Fibroblast of upper back skin (primary cell): ENCODE data around the gene ABTB2.

ENCODE experiments used
- DNase-seq: peaks from one replicate; pipeline ENCODE4 v3.0.0-alpha.2; 2013

The ABTB2 gene

DNA sequence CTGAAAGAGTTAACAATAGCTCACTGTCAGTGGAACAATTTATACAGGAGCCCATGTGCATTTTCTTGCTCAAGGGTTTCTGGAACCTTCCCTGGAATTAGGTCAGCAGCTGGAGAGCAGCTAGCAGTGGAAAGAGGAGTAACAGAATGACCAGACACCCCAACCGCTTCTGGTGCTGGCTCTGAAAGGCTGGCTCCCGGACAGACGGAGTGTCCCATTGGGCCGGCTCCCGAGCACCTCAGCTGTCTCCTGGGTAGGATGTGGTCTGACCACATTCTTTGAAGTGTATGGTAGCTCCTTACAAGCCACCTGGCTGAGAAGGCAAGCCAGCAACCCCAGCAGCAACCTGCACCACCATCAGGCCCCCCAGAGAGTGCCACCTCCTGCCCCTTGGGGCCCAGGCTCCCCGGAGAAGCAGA, 44.7 kb downstream of the ABTB2 start:
- DNase-seq, result no peak

DNA sequence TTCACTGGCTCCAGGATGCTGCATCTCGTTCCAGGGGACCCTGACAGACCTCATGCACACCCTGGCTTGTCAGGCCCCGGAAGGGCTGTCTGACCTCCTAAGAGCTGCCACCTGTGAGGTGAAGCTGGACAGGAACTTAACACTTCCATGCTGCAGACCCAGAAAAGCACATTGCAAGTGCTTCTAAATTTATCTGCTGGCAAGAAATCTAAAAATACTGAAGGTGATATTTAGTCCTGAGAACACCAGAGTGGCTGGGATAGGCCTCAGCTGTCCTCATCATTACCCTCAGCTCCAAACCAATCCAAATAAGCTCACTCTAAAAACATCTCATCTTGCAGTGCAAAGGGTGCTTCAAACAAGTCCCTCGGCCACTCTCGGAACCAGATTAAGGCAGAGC, 46.7 kb downstream of the ABTB2 start:
- no peak for DNase-seq

DNA sequence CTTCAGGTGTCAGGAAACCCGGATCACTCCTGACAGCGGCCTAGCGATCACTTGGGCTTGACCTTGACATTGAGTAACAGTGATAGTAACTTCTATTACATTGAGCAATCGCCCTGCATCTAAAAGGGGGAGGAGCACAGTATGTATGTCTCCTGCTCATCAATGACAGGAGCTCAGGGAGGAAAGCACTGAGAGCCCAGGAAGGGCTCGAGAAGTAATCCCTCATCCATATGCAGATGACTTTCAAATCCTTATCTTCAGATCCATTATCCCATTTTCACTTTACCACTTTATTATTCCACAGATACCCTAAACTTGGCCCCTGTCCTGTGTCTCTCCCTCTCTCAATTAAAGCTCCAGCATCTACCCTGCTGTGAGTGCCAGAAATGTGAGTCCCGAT, 47.8 kb downstream of the ABTB2 start:
- DNase-seq, result no peak

DNA sequence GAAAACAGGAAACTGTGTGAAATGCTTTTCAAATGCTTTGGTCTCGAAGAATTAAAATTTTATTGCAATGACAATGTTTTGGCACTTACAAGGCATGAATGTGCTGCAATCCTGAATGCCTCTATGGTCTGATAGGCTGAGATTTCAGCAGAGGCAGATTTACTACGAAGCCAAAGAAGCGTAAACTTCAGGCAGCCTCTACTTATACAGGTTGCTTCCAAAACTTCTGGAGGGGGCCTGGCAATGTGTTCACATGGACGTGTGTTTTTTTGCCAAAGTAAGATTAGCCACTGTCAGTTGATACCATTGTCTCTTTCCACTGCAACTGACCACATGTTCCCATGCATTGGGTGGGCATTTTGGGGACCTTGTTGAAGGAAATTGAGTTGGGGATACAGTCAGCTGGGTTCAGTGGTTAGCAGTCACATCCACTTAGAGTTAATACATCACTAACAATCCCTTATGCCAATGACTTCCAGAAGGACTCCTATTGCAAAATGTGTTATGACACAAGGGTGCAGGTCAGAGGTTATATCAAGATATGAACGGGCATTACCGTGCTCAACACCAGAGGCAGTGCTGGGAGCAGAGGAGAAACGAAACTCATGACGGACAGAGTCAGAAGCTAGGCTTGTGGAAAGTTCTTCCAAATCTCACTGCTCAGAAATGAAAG, 48.8 kb downstream of the ABTB2 start:
- peak; percentile 59 for DNase-seq

DNA sequence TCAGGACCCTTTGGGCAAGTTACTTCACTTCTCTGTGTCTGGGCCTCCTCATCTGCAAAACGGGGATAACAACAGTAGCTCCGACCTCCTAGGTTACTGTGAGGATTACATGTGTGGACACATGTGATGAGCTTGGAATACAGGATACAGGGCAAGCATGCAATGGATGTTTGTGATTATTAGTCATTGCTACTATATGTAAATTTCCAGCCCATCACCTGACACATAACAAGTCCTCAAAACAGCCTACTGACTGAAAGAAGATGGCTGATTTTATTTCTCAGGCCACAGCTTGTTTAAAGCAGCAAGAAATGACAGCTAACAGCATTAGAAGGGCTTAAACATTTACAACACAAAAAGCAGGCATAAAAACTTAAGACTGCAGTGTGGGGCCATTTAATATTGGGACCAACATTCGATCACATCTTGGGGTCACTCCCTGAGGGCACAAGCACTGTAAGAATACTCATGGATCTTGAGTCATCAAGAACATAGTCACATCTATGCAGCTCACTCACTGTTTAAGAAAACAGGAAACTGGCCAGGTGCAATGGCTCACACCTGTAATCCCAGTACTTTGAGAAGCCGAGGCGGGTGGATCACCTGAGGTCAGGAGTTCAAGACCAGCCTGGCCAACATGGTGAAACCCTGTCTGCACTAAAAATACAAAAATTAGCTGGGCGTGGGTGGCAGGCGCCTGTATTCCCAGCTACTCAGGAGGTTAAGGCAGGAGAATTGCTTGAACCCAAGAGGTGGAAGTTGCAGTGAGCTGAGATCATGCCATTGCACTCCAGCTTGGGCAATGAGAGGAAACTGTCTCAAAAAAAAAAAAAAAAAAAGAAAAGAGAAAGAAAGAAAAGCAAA, 49.5 kb downstream of the ABTB2 start:
- DNase-seq, result no peak

DNA sequence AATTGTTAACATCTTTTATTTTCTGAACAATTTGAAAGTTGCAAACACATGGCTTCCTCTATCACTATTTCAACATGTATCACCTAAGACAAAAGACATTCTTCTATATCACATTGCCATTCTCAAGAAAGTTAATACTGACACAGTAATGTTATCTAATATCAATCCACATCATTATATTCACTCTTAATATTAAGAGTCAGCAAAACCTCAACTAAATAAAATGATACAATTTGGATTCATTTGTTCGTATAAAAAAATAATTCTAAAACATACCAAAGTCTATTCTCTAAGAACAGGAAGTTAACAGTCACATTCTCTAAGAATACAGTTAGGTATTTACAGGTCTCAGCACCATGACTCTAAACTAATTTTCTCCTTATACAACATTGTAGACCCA, 52.0 kb downstream of the ABTB2 start:
- DNase-seq, result no peak

DNA sequence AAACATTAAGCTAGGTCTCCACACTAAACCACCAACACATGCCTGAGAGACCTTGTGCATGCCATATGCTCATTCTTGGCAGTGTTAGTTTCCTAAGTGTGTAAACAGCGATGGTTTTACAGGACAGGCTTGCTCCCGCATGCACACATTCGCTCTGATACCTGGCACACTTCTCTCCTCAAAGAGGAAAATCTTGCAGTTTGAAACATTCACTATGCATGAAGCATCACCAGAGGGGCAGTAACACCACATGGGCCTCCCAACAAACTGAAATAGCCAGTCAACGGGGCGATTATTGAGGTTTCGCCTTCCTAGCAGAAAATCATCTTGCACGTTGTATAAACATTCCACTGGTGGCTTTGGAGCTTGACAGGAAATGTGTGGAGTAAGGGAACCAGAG, 52.6 kb downstream of the ABTB2 start:
- DNase-seq, result peak; percentile 67

DNA sequence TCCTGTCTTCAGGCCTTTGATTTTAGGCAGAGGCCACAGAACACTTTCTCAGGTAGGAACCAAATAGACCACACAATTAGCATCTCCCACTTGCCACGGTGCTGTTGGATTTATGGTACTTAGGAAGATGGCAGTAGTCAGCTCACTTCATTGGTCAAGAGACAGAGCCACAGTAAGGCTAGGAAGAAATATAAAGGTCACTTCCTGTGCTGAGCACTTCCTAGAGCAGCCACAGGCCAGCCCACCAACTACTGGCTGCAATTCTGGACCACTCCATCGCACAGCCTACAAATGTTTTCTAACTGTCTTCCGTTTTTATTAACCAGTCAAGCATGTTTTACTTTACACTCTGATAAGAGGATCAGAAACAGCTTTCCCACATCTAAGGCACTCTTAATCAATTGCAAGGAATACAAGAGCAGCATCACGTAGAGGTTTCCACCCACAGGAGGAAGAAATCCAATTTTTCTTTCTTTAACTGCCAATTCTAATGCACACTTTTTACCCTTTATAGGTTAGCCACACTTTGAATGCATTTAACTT, 54.7 kb downstream of the ABTB2 start:
- DNase-seq, result no peak

DNA sequence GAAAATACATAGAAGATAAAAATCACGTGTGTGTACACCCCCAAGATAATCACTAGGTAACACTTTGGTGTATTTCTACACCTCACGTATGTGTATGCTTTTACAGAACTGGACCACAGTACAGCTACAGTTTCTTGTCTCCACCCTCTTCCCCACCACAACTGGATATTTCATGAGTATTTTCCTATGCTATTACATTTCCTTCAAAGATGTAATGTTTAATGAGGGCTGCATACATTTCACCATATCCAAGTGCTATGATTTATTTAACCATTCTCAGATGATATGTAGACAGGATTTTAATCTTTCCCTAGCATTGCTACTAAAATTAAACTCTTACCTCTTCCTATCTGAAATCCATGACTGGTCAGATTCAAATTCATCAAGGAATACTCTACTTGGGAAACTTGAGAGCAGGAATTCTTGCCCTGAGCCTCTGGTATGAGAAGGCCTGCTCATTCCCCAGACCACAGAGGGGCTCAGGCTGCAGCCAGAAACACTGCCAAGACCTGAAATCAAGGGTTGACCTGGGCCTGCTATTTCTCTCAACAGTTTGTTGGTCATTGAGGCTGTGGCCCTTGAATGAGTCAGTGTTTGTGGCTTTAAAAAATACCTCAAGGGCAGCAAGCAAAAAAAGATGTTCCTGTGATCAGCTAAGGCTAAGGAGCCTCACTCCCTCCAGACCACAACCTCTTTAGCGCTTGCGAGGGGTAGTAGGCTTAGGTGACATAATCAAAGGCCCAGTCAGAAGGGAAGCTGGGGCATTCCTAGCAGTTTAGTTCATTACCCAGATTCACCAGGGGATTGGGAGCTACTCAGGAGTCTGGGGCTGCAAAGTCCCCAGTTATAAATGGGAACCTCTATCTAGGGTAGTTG, 55.5 kb downstream of the ABTB2 start:
- peak; percentile 99 for DNase-seq

DNA sequence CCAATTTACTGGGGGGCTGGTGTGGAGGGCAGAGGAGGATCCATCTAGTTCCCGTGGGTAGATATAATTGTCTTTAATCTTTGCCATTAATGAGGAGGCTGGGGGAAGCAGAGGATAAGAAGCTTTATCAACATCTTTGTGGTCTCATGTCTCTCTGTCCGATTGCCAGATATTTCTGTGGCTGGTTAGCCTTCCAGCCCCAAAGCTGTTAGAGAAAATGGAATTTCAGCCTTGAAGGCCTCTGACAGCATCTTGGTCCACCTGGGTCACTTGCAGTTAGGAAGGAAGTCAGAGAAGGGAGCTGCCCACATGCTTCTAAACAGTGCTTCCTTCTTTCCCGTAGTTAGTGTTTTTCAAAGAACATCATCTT, 56.9 kb downstream of the ABTB2 start:
- no peak for DNase-seq

DNA sequence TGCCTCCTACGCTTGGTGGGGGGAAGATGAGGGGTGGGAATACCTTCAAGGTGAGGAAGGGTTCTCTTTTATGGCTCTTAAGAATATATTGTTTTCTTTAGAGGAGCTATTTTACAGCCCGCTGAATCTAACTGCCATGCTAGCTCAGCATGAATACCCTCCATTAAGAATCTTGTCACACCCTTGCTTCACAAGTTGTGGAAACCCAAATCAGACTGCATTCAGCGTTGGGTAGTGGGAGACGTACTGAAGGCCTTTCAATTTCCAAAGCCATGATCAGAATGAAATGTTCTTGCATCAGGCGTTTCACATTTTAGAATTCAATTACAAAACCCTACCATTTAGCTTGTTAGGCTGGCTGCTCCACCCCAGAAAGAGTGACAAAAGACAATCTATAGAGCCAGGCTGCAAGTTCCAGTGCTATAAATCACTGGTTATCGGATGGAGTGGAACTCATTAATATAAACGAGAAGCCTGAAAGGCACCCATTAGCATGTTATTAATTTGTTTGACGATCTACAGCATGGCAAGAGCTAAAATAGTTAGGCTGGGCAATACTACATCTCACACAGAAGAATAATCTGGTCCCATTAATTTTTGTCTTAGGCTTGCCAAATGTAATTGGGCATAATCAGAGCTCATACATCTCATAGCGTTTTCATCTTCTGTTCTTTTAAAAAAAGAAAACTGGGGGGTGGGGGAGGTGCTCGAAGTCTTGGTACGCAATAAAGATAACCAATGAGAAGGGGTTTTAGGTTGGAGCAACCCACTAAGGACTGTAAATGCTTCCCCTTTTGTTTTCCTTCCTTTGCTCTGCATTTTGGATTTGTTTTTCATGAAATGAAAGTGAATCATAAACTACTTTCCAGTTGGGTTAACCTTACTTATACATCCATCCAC, 57.5 kb downstream of the ABTB2 start:
- no peak for DNase-seq

DNA sequence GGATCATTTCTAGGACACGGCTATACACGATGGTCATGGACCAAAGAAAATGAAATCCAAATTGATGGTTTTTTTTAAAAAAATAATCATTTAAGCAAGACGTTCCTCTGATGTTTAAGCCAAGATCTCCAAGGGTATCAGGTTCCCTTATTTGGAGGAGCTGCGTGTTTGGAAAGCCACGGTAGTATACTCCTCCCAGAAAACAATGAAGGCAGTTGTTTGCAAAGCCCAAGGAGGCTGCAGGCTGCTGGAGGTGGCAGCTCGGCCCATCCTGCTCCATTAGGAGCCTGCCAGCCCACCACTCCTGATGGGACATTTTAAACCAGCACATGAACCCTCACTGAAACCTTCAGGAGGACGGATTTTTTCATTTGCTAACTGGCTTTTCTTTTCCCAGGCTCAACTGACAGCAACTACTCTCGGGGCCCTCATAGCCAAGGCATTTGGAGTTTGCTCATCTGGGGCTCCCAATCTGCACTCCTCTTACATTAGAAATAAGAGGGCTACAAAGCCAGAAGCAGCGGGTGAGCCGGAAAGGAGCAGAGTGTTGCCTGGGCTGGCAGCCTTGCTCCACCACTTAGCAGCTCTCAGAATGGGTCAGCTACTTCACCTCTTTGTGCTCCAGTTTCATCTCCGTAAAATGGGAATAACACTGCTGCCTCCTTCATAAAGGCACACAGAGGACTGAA, 58.4 kb downstream of the ABTB2 start:
- DNase-seq, result no peak

DNA sequence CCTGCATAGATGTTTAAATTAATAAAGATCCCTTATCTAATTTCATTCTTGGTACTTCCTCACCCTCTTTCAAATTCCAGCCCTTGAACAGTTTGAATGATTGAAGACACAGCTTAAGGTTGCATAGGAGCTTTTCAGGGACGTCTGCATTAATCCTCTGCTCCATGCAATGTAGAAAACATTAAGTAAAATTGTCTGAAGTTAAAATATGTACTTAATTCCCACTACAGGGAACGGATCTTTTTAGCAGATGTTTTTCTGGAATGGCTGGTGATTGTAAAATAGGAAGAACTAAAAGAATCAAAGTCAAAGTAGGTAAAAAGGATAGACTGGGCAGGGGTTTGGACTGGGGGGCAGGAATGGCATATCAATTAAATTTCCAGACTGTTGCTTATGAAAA, 58.9 kb downstream of the ABTB2 start:
- DNase-seq, result no peak

DNA sequence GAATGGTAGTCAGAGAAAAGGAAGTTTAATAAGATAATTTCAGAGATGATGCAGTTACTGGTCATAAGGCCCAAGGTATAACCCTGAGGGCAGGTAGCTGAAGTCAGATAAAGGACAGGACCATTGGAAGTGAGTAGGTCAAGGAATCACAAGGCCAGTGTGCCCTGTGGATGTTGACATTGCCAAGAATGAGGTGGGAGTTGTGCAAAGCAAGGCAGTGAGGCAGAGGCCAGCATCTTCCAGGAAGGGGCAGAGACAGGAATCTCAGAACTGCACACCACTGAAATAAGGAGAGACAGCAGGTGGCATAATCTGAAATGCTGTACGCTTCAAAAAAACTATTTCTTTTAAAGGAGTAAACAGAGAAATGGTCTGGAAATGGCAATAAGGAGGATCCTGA, 61.4 kb downstream of the ABTB2 start:
- no peak for DNase-seq

DNA sequence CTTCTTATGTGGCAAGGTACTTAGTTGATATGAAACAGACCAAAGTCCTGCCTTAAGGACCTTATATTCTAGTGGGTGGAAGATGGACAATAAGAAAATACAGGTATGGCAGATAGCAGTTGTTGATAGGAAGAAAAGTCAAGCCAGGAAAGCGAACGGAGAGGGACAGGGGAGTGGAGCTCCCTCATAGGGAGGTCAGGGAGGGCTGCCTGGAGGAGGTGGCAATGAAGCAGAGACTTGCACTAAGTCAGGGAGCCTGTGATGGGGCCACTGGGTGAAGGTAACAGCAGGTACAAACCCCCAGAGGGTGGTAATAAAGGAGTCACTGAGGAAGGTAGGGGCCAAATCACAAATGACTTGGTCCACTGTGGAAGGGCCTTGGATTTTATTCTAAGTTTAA, 65.3 kb downstream of the ABTB2 start:
- DNase-seq, result no peak

DNA sequence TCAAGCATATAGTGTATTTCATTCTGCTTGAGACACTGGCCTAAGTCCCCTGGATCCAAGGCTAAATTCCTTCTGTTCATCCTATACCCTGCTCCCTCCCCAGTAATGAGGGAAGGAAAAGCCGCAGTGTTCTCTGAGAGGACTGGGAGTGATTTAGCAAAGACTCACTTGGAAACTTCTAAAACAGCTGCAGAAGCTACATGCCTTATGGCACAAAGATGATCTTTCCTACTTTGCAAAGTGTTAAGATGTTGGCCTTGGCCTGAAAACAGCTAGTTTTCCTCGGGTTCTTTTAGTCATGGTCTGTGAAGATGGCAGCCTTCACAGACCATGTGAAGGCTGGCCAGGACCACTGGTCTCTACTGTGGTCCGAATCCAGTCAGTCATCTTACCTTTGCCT, 65.7 kb downstream of the ABTB2 start:
- DNase-seq, result no peak

DNA sequence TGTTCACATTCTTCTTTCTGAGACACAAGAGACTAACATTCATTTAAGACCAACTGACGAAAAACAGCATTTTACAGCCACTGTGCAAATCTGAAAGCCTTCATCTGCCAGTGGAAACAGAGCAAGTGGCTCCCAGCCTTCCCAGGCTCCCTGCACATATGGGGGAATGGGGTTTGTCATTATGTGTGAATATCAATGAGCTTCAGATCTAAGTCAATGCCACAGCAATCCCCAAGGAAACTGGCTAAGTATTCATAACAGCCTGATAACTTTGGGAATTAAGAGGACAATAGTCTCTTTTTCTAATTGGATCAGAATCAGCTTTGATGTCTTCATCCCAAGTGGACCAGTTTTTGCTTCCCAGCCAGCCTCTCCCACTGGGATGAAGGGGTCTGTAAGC, 66.9 kb downstream of the ABTB2 start:
- DNase-seq, result no peak

DNA sequence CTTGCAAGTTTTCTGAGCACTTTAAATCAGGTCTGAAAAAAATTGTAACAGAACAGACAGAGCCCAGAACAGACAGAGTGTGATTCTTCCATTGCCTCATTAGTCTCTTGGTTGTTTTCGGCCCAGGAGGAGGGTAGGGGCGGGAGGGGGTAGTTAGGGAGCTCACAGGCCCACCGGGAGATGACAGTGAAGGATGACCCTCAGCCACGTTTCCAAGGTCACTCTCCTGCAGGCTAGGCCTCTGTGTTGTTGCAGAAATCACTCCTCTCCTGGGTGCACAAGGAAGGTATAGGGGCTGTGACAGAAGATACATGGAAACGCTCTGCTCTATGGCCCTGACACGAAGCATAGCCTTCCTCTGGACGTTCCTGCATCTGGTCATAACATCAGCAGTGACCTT, 69.3 kb downstream of the ABTB2 start:
- DNase-seq, result no peak

DNA sequence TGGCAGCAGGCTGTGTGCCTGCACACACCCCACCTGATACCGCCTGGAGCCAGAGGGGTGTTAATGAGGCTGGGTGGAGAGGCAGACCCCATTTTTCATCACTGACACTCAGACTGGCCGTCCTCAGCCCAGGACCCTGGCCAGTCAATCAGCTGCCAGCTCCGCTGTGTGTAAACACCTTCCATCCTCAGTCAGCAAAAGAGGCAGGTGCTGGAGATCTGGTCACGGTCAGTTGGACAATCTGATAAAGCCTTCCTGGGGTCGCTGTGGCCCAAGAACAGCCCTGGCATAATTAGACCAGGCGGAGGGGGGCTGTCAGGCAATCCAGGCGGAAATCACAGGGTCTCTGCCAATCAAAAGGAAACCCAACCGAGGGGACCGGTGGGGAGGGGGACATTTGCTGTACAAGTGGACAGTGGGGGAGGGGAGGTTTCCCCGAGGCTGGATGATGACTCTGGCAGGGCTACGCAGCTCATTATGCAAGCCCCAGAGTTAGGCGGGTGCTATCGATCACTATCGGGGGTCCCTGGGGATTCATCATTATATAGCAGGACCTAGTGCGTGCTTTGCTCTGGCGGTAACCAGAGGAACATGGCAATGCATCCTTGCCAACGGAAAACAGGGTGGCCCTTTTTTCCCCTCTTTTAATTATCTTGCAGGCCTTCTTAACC, 72.9 kb downstream of the ABTB2 start:
- no peak for DNase-seq

DNA sequence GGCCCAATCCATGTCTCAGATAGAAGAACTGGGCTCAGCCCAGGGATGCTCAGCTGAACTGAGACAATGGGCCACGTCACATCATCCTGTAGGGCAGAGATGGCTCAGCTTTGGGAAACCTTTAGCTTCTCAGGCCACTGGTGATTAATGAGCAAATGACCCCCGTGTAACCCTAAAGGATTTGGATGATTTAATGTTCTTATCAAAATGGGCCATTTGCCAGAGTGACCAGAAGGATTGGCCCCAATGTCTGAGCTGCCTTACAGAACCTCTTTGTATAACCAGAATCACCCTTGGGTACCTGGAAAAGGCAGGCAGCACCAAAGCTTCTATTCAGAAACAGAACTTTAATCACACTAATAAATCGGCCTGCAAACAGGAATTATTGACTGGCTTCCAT, 73.7 kb downstream of the ABTB2 start:
- no peak for DNase-seq
